Prostate gland (tissue), 2 donors: ENCODE data around the gene DNAH12.

Source experiments
- POLR2A ChIP-seq: fragments of 450-650 bp; IDR thresholded peaks from one replicate; pipeline ENCODE4 v1.6.1; 2016; ENCODE audit warnings: antibody characterized with exemption, mild to moderate bottlenecking
- POLR2AphosphoS5 ChIP-seq: sonication (generic); formaldehyde crosslinking; IDR thresholded peaks from one replicate; pipeline ENCODE4 v1.6.1; 2017; ENCODE audit warnings: antibody characterized with exemption
- TF ChIP-seq, protein P1 (sequence below), 4 experiments: fragments of 200-600 bp in 2 of 4; fragments of 450-650 bp in 2 of 4; sonication (generic) in 2 of 4; IDR thresholded peaks; 1 replicate in 3 of 4; 2 replicates in 1 of 4; pipeline ENCODE4 v1.5.1; 2016 to 2019; ENCODE audit warnings: antibody characterized with exemption in 4 of 4, mild to moderate bottlenecking in 2 of 4, moderate library complexity in 2 of 4

DNA sequence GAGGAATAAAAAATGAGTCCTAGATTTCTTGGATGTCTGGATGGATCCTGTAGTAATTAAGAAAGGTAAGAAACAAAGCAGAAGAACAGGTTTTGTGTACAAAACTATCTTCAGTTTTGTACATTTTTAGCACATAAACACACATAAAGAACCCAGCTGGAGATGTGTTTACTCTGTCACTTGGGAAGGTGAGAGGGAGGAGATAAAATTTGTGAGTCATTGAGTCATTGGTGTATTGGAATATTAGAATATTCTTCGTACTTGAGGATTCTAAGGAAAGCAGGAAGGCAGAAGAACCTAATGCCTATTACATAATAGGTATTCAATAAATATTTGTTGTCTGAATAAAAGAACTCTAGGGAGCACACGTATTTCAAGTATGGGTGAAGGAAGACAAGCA is 299.2 kb downstream of the DNAH12 start:
- TF ChIP-seq POLR2AphosphoS5 (no peak), POLR2A (no peak)
- TF ChIP-seq, protein P1, sequence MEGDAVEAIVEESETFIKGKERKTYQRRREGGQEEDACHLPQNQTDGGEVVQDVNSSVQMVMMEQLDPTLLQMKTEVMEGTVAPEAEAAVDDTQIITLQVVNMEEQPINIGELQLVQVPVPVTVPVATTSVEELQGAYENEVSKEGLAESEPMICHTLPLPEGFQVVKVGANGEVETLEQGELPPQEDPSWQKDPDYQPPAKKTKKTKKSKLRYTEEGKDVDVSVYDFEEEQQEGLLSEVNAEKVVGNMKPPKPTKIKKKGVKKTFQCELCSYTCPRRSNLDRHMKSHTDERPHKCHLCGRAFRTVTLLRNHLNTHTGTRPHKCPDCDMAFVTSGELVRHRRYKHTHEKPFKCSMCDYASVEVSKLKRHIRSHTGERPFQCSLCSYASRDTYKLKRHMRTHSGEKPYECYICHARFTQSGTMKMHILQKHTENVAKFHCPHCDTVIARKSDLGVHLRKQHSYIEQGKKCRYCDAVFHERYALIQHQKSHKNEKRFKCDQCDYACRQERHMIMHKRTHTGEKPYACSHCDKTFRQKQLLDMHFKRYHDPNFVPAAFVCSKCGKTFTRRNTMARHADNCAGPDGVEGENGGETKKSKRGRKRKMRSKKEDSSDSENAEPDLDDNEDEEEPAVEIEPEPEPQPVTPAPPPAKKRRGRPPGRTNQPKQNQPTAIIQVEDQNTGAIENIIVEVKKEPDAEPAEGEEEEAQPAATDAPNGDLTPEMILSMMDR (IDR thresholded peaks at IDR 0.05) = no peak
